NCI-H128 (cell line): ENCODE data around the gene CPS1.
A peak's percentile ranks its signal among the peaks of the same experiment; 100 is the strongest.

ENCODE experiments used
- DNase-seq: peaks from one replicate; lab custom pipeline; 2025; ENCODE audit not compliant: unreplicated experiment; lab: John Stamatoyannopoulos, UW

CPS1 gene

GRCh38 chr2:210673117-210673516, 116.7 kb downstream of the CPS1 start:
- no peak for DNase-seq

- no peak for DNase-seq
Observed at GRCh38 chr2:210676067-210676466, 119.7 kb downstream of the CPS1 start.

- DNase-seq = peak; percentile 65
Observed at GRCh38 chr2:210681491-210681890, 125.1 kb downstream of the CPS1 start.

- DNase-seq = no peak
Observed at GRCh38 chr2:210686401-210686800, 130.0 kb downstream of the CPS1 start.

GRCh38 chr2:210687786-210688470, 131.5 kb downstream of the CPS1 start:
- no peak for DNase-seq

- DNase-seq = no peak
Observed at GRCh38 chr2:210707900-210708299, 151.5 kb downstream of the CPS1 start.

GRCh38 chr2:210713122-210713521, 156.7 kb downstream of the CPS1 start:
- no peak for DNase-seq

GRCh38 chr2:210715560-210716082, 159.2 kb downstream of the CPS1 start:
- DNase-seq = no peak

- DNase-seq = no peak
Observed at GRCh38 chr2:210718503-210718902, 162.1 kb downstream of the CPS1 start.

GRCh38 chr2:210722092-210722491, 165.7 kb downstream of the CPS1 start:
- no peak for DNase-seq

- no peak for DNase-seq
Observed at GRCh38 chr2:210727549-210727948, 171.2 kb downstream of the CPS1 start.
